Bronchial epithelial cell (primary cell): ENCODE measurements around the gene UNC45A. TPM values are rescaled to one million over a fixed set of nuclear protein-coding genes. Genes with fewer than 3 reads are reported as not detected.

ENCODE experiments used
- DNase-seq: peaks from one replicate; pipeline ENCODE4 v3.0.0-alpha.2; 2010; ENCODE audit warnings: low read depth
- FAIRE-seq: peaks from 2 replicates; lab custom pipeline; 2011; peaks lifted over from hg19 to GRCh38; lab: Jason Lieb, UNC
- H3K27me3 ChIP-seq: 2 replicates; pipeline ENCODE4 v1.5.1; 2011; ENCODE audit warnings: low read length; ENCODE audit not compliant: control insufficient read depth, insufficient read depth
- H3K36me3 ChIP-seq: 2 replicates; pipeline ENCODE4 v1.5.1; 2011; ENCODE audit warnings: low read length; ENCODE audit not compliant: control insufficient read depth, insufficient read depth
- H3K4me3 ChIP-seq: 2 replicates; pipeline ENCODE4 v1.5.1; 2011; ENCODE audit warnings: mild to moderate bottlenecking, low read depth, low read length, control low read depth
- CTCF ChIP-seq: IDR thresholded peaks from 2 replicates; pipeline ENCODE4 v1.5.1; 2011; ENCODE audit warnings: mild to moderate bottlenecking, moderate library complexity, low read length, control low read depth, inconsistent platforms; ENCODE audit not compliant: insufficient read depth, severe bottlenecking
- total RNA-seq: library from RNA; depleted of rRNA; stranded (reverse); fragments of >200 nt; gene quantifications from 2 replicates; pipeline ENCODE4 v1.2.1, GENCODE V29; 2014

UNC45A gene
- total RNA-seq: 64.8 and 105 TPM in 2 replicates

- FAIRE-seq (no peak), DNase-seq (peak; percentile 82)
- no peak for TF ChIP-seq CTCF
- Histone ChIP-seq H3K36me3 (peaks cover 15% of the 10 kb centered on the region), H3K4me3 (peak within 1 kb of the TSS; percentile 83), H3K27me3 (no peaks in the 10 kb centered on the region)
These were observed at the start of gene UNC45A for GRCh38 chr15:90934949-90935751. Gene UNC45A (plus strand): TSS chr15:90935285. CDS start chr15:90935325, 40 bp downstream.

- DNase-seq (peak; percentile 33), FAIRE-seq (no peak)
- peaks cover 11% of the 10 kb centered on the region for H3K36me3 ChIP-seq
- H3K4me3 ChIP-seq: no peak overlapping the region
- TF ChIP-seq CTCF: peak; percentile 96
- no peaks in the 10 kb centered on the region for H3K27me3 ChIP-seq
These were observed 49.4 kb upstream of the UNC45A start for GRCh38 chr15:90885432-90886290.

GRCh38 chr15:90886291-90886614 is 48.8 kb upstream of the UNC45A start:
- peaks cover 5% of the 10 kb centered on the region for H3K36me3 ChIP-seq

GRCh38 chr15:90887037-90887481 is 48.0 kb upstream of the UNC45A start:
- TF ChIP-seq CTCF: no peak
- FAIRE-seq: no peak

More at GRCh38 chr15:90886291-90886614, 48.8 kb upstream of the UNC45A start:
- TF ChIP-seq CTCF: no peak
- no peak for DNase-seq
- FAIRE-seq: no peak
- no peak overlapping the region for H3K4me3 ChIP-seq
- H3K27me3 ChIP-seq: no peaks in the 10 kb centered on the region

GRCh38 chr15:90889313-90889730 is 45.8 kb upstream of the UNC45A start:
- Histone ChIP-seq H3K27me3 (no peaks in the 10 kb centered on the region), H3K4me3 (no peak overlapping the region), H3K36me3 (peaks cover 8% of the 10 kb centered on the region)
- TF ChIP-seq CTCF: no peak
- no peak for DNase-seq
- FAIRE-seq: no peak

More at GRCh38 chr15:90887037-90887481, 48.0 kb upstream of the UNC45A start:
- no peak overlapping the region for H3K4me3 ChIP-seq
- H3K27me3 ChIP-seq: no peaks in the 10 kb centered on the region
- no peak for DNase-seq
- no peaks in the 10 kb centered on the region for H3K36me3 ChIP-seq
